ENCODE measurements around the gene KBTBD13.
"Not testable (repeated sequence)": the region's sequence is repeated elsewhere in the genome, so short reads cannot be mapped to it uniquely, and the experiment has no call there.

KBTBD13 gene

DNA sequence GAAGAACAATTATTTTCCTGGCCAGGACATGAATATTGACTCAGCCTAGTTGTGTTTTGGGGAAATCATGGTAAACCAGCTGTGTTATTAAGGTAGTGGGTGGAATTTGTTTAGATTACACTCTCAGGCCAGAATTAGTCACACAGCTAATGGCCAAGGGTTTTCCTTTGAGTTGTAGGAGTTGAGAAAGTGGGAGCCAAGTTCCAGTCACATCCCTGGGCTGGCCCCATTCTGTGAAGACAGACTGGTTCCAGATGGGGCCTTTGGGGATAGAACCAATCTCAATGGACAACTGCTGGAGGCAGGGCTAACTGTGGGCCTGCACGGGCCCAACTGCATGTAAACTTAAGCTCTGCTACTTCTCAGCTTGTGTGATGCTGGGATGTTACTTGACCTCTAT lies 7.4 kb upstream of the KBTBD13 start:
- H3K4me3 ChIP-seq (ENCODE audit: low read depth, low read length) = no peak overlapping the region

DNA sequence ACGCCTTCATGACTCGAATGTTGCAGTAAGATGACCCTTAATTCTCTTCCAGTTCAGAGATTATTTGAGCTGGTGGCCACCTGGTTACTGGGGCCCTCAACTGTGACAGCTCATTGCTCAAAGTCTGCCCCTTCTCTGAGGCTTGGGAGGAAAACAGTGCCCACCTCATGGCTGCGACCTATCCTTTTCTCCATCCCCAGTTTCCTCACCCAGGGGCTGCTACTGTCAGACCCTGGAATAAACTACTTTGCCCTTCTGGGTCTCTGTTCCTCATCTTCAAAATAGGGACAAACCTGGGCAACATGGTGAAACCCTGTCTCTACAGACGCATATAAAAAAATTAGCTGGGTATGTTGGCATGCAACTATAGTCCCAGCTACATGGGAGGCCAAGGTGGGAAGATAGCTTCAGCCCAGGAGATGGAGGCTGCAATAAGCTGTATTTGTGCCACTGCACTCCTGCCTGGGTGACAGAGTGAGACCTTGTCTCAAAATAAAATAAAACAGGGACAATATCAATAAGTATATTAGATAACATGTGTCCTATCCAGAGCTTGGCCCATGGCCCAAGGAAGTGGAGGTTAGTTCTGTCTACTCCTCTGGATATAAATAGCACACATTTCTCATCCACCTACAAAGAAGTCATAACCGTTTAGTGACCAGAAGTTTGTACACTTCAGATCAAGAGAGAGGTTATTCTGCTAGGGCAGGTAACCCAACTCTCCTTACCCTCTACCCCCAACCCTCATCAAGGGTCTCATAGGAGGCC lies 6.6 kb upstream of the KBTBD13 start:
- H3K4me3 ChIP-seq (ENCODE audit: low read depth, low read length) = no peak overlapping the region

DNA sequence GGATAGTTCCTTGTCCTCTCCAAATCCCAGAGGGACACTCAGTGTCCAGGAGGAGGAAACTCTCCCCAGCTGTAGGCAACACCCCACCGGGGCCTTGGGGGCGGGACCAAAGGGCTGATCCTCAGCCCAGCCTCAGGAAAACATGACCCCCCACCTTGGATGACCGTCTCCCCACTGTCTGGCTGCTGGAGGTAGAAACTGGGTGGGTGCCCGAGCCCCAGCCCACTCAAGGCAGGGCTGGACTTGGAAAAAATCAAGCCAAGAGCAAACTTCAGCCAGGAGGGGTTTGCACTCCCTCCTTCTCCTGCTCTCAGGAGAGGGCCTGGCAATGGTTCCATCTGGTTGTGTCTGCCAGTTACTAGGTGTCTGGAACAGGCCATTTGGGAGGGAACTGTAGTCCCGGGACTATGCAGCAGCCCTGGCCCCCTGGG lies 5.2 kb upstream of the KBTBD13 start:
- H3K4me3 ChIP-seq (ENCODE audit: low read depth, low read length) = no peak overlapping the region

DNA sequence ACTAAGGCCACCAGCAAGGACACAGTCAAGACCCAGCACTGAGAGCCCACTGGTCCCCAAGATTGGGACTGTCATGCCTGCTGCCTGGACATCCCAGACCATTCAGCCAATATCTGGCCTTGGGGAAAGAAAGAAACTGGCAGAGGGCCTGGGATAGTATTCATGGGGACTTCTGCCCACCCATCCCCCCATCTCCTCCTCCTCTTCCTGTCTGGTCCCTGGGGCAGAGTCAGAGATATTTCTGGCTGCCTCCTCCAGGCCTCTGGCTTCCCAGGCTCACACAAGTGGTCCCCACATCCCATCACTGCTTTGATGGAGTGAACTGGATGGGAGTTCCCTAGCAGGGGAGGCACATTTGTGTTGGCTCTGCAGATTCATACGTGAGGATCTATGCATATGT lies 4.5 kb upstream of the KBTBD13 start:
- H3K4me3 ChIP-seq (ENCODE audit: low read depth, low read length) = no peak overlapping the region

DNA sequence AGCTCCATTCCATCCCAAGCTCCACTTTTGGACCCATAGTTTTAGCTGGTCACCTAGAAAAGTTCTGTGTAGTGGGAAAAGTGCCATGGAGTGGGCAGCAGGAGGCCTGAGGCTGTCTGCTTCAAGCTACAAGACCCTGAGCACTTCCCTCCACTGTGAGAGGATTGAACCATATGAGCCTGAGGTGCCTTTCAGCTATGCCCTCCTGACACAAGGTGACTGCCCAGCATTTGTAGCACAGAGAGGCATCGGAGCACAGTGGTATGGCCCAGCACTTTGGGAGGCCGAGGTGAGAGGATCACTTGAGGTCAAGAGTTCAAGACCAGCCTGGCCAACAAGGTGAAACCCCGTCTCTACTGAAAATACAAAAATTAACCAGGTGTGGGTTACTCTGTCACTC lies 3.9 kb upstream of the KBTBD13 start:
- no peak overlapping the region for H3K4me3 ChIP-seq (ENCODE audit: low read depth, low read length)

DNA sequence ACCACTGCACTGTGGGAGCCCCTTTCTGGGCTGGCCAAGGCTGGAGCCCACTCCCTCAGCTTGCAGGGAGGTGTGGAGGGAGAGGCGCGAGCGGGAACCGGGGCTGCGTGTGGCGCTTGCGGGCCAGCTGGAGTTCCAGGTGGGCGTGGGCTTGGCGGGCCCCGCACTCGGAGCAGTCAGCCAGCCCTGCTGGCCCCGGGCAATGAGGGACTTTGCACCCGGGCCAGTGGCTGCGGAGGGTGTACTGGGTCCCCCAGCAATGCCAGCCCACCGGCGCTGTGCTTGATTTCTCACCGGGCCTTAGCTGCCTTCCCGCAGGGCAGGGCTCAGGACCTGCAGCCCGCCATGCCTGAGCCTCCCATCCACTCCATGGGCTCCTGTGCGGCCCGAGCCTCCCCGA lies 1.6 kb upstream of the KBTBD13 start:
- not testable (repeated sequence) for H3K4me3 ChIP-seq (ENCODE audit: low read depth, low read length)

DNA sequence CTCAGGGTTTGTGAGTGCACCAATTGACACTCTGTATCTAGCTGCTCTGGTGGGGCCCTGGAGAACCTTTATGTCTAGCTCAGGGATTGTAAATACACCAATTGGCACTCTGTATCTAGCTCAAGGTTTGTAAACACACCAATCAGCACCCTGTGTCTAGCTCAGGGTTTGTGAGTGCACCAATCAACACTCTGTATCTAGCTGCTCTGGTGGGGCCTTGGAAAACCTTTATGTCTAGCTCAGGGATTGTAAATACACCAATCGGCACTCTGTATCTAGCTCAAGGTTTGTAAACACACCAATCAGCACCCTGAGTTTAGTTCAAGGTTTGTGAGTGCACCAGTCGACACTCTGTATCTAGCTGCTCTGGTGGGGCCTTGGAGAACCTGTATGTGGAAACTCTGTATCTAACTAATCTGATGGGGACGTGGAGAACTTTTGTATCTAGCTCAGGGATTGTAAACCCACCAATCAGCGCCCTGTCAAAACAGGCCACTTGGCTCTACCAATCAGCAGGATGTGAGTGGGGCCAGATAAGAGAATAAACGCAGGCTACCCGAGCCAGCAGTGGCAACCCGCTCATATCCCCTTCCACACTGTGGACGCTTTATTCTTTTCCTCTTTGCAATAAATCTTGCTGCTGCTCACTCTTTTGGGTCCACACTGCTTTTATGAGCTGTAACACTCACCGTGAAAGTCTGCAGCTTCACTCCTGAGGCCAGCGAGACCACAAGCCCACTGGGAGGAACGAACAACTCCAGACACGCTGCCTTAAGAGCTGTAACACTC lies 745 bp upstream of the KBTBD13 start:
- not testable (repeated sequence) for H3K4me3 ChIP-seq (ENCODE audit: low read depth, low read length)

DNA sequence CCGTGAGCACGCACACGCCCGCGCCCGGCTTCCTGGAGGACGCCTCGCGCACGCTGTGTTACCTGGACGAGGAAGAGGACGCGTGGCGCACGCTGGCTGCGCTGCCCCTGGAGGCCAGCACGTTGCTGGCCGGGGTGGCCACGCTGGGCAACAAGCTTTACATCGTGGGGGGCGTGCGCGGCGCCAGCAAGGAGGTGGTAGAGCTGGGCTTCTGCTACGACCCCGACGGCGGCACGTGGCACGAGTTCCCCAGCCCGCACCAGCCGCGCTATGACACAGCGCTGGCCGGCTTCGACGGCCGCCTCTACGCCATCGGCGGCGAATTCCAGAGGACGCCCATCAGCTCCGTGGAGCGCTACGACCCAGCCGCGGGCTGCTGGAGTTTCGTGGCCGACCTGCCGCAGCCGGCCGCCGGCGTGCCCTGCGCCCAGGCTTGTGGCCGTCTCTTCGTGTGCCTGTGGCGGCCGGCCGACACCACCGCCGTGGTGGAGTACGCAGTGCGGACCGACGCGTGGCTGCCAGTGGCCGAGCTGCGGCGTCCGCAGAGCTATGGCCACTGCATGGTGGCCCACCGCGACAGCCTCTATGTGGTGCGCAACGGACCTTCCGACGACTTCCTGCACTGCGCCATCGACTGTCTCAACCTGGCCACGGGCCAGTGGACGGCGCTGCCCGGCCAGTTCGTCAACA lies 890 bp downstream of the KBTBD13 start:
- no peak overlapping the region for H3K4me3 ChIP-seq (ENCODE audit: low read depth, low read length)

DNA sequence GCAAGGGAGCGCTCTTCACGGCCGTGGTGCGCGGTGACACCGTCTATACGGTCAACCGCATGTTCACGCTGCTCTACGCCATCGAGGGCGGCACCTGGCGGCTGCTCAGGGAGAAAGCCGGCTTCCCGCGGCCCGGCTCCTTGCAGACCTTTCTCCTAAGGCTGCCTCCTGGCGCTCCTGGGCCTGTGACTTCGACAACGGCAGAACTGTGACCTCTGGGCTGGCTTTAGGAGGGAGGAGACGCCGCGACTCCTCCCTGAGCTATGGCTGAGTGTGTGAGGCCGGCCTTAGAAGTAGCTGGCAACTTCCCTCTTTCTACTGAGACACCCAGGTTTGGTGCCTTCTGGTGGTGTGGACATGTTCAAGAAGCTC lies 1.4 kb downstream of the KBTBD13 start:
- H3K4me3 ChIP-seq (ENCODE audit: low read depth, low read length) = no peak overlapping the region

DNA sequence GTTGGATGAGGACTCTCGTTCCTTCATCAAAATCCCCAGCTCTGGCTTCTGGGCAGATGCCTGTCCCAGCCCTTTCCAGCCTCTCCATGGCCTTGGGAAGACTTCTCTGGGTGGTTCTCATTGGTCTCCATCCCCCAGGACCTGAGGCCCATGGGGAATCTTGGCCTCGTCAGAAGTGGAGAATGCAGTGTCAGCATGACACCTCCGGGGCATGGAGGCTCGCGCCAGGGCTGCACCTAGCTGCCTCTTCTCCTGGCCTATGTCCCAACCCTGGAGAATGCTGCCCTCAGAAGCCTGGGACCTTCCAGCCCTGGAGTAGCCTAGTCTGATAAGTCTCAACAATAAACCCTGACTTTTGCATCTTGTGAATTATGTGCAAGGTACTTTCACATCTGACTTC lies 3.0 kb downstream of the KBTBD13 start:
- no peak overlapping the region for H3K4me3 ChIP-seq (ENCODE audit: low read depth, low read length)

DNA sequence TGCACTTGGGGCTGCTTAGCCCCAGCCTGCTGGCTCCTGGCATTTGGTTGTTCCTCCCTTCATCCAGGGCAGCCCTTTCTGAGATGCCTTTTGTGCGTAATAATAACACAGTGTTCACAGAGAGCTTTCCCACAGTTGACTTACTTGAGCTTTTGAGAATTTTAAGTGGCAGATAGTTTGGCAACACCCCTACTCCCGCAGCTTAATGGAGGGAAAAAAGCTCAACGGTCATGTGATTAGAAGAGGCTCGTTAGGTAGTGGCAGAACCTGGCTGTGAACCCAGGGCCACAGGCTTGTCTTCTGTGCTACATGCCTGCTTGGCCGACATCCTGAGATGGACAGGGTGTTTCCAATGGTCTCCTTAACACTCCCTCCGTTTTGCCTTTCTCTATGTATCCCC lies 4.7 kb downstream of the KBTBD13 start:
- H3K4me3 ChIP-seq (ENCODE audit: low read depth, low read length) = no peak overlapping the region

DNA sequence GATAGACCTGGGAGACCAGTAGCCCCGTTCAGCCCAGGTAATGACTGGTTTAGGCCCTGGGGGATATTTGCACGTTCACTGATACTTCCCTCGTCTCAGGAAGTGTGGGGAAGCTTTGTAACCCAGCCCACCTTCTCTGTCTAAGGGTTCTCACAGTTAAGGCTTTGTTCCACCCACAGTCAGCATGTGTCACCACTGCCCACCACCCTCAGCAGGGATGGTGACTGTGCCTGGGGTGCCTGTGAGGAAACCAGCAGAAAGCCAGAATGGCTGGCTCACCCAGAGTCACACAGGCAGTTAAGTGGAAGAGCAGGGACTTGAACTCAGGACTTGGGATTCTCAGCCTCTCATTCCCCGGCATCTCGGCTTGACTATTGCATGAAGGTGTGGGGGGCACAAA lies 5.2 kb downstream of the KBTBD13 start:
- H3K4me3 ChIP-seq (ENCODE audit: low read depth, low read length) = no peak overlapping the region

DNA sequence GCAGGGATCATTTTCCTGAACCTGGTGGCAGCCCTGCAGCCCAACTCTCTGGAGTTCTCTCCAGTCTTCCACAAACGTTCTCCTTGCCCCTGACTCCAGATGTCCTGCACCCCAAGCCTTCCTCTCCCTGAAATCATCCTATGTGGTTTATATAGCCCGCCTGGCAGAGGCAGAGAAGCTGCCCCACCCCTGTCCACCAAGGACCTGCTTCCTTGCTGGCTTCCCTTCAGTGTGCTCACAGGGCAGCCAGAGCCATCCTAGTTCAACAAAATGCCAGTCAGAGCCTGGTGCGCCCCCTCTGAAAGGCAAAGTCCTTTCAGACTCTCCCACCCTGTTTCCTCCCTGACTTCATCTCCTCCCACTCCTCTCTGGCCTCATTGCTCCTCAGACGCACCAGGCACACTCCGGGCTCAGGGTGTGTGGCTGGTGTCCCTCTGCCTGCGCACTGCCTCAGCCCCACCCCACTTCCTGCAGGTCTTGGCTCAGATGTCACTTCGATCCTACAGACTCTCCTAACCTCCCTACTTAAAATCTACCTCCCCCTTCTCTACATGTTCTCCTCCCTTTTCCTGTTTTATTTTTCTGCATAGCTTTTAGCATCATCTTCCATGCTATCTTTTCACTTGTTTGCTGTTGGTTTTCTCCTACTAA lies 5.9 kb downstream of the KBTBD13 start:
- no peak overlapping the region for H3K4me3 ChIP-seq (ENCODE audit: low read depth, low read length)

DNA sequence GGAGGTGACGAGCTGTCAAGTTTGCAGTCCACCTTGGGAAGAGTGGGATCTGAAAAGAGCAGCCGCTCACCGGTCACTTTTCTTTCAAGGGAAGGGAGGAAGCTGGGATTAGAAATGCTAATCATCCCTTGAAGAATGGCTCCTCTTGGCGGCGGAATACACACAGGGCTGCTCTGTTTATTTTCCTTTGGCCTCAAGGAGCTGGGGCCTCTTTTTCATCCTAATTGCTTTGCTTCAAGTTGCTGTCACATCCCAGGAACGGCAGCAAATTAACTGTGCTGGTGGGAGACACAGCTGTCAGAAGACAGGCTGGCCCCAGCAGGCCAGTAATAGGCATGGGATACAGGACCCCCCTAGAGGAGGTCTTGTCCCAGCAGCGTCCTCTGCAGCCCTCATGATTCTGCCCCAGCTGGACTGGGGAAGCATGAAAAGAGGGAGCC lies 6.7 kb downstream of the KBTBD13 start:
- H3K4me3 ChIP-seq (ENCODE audit: low read depth, low read length) = no peak overlapping the region

DNA sequence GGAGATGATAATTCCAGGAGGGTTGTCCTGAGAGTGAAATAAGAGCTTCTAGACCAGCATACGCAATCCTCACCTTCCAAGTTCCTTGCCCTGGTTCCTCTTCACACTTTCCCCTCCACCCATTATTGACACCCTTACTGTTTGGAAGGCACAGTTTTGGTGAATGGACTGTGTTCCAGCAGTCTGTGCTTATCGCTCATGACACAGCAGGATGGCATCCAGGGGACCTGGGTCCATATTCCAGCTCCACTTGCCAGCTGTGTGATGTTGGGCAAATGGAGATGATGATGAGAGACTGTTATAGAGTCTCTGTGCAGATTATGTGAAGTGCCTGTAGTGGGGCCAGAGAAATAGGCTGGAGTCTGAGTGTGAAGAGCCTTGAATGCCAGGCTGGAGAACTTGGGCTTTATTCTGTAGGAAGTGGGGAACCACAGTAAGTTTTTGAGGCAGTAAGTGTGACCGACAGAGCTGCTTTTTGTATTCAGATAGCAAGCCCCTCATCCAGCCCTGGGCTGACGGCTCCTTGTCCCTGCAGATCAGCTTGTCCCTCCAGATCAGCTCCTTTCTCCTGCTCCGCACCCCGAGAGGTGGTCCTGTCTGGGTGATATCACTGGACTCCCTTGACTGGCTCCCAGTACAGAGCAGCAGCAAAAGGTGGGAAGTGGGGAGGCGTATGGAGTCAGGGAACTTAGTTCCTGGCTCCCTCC lies 8.1 kb downstream of the KBTBD13 start:
- no peak overlapping the region for H3K4me3 ChIP-seq (ENCODE audit: low read depth, low read length)

DNA sequence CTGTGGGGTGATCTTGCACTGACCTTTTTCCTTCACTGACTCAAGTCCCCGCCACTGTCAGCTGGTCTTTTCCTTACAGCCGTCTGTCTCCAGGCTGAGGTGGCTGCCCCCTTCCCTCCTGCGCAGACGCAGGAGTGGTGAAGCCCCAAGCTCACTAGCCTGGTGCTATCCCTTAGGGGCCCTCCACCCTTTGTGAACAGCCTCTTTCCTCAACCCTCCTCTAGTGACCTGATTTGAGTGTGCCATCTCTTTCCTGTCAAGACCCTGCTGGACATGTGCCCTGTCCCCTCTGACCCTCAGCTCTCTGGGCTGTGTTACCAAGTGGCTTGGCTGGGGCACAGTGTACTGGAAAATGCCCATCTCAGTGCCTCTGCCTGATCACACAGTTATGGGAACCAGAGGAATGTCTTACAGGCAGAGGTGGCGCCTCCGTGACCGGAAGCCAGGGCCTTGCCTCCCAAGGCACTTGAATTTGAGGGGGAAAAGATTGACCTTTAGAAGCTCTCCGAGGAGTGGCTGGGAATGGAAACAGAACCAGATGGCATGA lies 8.7 kb downstream of the KBTBD13 start:
- no peak overlapping the region for H3K4me3 ChIP-seq (ENCODE audit: low read depth, low read length)

DNA sequence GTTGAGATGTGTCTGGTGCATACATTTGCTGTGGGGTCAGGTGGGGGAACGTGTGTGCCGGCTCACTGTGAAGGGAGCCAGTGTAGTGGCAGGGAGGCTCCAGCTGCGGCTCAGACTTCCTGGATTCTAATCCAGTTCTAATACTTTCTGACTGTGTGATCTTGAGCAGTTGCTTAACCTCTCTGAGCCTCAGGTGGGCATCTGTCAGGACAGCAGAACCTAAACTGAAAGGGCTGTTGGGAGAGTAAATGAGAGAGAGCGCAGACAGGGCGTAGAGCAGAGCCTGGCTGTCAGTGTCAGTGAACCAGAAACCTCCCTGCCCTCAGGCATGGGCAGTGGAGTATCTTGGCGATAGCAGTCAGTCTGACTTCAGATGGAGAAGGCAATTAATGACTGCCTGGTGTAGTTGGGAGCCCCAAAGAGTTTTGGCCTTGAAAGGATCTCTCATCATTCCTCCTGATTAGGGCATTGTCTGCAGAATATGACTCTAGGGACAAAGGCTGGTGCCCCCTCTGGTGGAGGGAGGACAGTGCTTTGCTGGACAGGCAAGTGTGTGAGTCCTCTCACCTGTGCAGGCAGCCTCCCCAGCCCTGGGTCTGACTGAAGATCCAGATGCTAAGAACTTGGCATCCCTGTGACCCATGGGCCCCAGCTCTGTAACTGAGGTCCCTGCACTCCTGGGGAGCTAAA lies 9.6 kb downstream of the KBTBD13 start:
- H3K4me3 ChIP-seq (ENCODE audit: low read depth, low read length) = no peak overlapping the region

DNA sequence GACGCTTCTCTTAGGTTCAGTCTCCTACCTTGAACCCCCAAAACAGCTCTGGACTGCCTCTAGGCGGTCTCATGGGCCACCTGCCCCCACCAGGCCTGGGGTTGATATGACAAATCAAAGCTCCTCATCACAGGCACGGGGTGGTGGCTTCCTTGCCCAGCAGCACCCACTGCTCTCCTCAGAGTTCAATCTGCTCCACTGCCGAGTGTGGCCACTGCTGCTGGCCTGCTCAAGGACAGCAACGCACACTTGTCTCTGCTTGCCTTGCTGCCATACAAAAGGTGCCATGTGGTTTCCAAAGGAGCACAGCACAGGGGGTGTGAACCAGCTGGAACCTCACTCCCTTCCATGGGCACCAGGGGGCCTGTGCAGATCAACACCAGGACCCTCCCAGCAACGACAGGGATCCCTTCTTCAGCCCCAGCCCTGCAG lies 10.2 kb downstream of the KBTBD13 start:
- no peak overlapping the region for H3K4me3 ChIP-seq (ENCODE audit: low read depth, low read length)

DNA sequence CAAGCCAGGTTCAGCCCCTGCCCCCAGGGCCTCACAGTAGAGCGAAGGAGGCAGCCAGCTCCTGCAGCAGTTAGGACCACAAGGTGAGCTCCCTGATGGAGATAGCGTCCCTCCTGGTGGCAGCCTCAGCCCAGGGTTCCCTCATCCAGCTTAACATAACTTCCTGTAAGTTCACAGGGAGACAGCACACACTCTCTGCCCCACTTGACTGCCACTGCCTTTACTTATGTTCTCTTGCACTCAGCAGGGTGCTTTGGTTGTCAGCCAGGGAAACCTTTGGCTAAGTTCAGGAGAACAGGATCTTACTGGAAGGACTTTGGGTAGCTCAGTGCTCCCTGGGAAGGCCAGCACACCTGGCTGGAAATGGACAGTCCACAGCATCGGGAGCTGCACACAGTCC lies 10.9 kb downstream of the KBTBD13 start:
- H3K4me3 ChIP-seq (ENCODE audit: low read depth, low read length) = no peak overlapping the region

Data from iPS-11a (cell line).